ENCODE data around the gene WIPF3. TPM values are rescaled to one million over a fixed set of nuclear protein-coding genes. Genes with fewer than 3 reads are reported as not detected.
A peak's percentile ranks its signal among the peaks of the same experiment; 100 is the strongest.

Gene WIPF3
- total RNA-seq, 1 experiment from 2014 or later, result 0.26 TPM

DNA sequence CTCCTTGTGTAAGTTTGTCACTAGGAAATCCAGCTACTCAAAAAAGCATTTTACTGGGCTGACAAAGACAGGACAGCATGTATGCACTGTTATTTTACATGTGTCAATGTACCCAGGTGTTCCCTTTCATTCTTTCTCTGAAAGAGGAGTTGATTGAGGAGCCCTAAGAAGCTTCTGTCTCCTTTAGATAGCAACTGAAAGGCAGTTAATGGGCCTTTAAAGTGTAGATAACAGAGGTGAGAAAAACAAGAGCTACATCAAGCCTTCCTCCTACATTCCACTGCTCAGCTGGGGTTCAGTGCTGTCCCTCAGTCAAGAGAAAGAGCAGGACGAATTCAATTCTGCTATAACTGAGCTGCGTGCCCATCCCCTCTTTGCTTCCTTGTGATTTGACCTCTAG lies 12.8 kb upstream of the WIPF3 start:
- H3K4me1 ChIP-seq (replicated peaks; ENCODE audit: insufficient read depth), result no peaks in the 10 kb centered on the region
- no peaks in the 10 kb centered on the region for H3K9me2 ChIP-seq (ENCODE audit: insufficient read depth)
- no peak overlapping the region for H3K27ac ChIP-seq
- ChIA-PET POLR2A (ENCODE audit: unreplicated experiment) (no interaction called here), CTCF (no interaction called here)
- H3K27me3 ChIP-seq (ENCODE audit: insufficient read depth, low read depth), result no peaks in the 10 kb centered on the region
- H4K20me1 ChIP-seq (ENCODE audit: insufficient read depth), result no peaks in the 10 kb centered on the region
- no TSS peak for BruUV-seq (replicated peaks)
- H3K79me2 ChIP-seq (ENCODE audit: low read depth), result no peaks in the 10 kb centered on the region
- no peak overlapping the region for H3K4me3 ChIP-seq
- no peaks in the 10 kb centered on the region for H3K9me3 ChIP-seq (ENCODE audit: insufficient read depth, low read depth)
- TF ChIP-seq EZH2 (IDR thresholded peaks at IDR 0.05; ENCODE audit: low read depth), result no peak
- TF ChIP-seq, protein P1, sequence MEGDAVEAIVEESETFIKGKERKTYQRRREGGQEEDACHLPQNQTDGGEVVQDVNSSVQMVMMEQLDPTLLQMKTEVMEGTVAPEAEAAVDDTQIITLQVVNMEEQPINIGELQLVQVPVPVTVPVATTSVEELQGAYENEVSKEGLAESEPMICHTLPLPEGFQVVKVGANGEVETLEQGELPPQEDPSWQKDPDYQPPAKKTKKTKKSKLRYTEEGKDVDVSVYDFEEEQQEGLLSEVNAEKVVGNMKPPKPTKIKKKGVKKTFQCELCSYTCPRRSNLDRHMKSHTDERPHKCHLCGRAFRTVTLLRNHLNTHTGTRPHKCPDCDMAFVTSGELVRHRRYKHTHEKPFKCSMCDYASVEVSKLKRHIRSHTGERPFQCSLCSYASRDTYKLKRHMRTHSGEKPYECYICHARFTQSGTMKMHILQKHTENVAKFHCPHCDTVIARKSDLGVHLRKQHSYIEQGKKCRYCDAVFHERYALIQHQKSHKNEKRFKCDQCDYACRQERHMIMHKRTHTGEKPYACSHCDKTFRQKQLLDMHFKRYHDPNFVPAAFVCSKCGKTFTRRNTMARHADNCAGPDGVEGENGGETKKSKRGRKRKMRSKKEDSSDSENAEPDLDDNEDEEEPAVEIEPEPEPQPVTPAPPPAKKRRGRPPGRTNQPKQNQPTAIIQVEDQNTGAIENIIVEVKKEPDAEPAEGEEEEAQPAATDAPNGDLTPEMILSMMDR (conservative IDR thresholded peaks at IDR 0.05), result no peak
- no peaks in the 10 kb centered on the region for H3F3A ChIP-seq (ENCODE audit: insufficient read depth, low read depth)
- H2AFZ ChIP-seq, result no peak overlapping the region
- no peak overlapping the region for H3K4me2 ChIP-seq
- no peaks in the 10 kb centered on the region for H3K36me3 ChIP-seq (ENCODE audit: low read depth)
- intact Hi-C loops (cut with micrococcal nuclease; ENCODE audit: unreplicated experiment), result no loop called here
- no peak for DNase-seq

DNA sequence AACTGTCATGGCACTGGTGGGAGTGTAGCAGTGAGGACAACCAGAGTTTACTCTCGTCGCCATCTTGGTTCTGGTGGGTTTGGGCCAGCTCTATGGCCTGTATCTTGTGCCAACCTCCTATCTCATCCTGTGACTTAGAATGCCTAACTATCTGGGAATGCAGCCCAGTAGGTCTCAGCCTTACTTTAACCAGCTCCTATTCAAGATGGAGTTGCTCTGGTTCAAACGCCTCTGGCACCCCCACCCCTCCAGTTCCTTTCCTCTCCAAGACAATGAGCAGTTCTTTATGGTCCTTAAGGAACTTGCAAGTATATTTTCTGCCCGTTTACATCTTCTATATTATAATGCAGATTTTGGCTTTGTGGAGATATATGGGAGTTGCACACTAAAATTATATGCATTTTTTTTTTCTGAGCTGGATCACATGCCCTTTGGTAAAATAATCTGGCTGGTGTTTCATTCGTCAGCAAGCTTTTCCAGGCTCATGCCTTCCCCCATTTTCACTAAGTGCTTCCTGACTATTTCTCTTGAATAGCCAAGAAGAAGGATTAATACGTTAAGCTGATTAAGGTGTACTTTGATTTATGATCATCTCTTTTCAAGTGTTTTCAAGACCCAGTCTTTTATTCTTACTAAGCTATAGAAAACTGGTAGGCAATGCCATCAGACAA lies 11.2 kb upstream of the WIPF3 start:
- no peaks in the 10 kb centered on the region for H3K4me1 ChIP-seq (replicated peaks; ENCODE audit: insufficient read depth)
- ChIA-PET POLR2A (ENCODE audit: unreplicated experiment) (interaction anchor here (0.7 kb wide), 1 partner anchor 68 kb away, joined by 5 read pairs; no protein-coding TSS in a partner anchor), CTCF (interaction anchor here (0.6 kb wide), 1 partner anchor 8 kb away, joined by 4 read pairs; no protein-coding TSS in a partner anchor)
- TF ChIP-seq, protein P1 (conservative IDR thresholded peaks at IDR 0.05), result no peak
- no peak for TF ChIP-seq EZH2 (IDR thresholded peaks at IDR 0.05; ENCODE audit: low read depth)
- BruUV-seq (replicated peaks), result no TSS peak
- H3K27ac ChIP-seq, result no peak overlapping the region
- H3F3A ChIP-seq (ENCODE audit: insufficient read depth, low read depth), result no peaks in the 10 kb centered on the region
- H3K36me3 ChIP-seq (ENCODE audit: low read depth), result no peaks in the 10 kb centered on the region
- H3K27me3 ChIP-seq (ENCODE audit: insufficient read depth, low read depth), result no peaks in the 10 kb centered on the region
- H2AFZ ChIP-seq, result no peak overlapping the region
- no peak overlapping the region for H3K4me2 ChIP-seq
- no peaks in the 10 kb centered on the region for H4K20me1 ChIP-seq (ENCODE audit: insufficient read depth)
- no peaks in the 10 kb centered on the region for H3K79me2 ChIP-seq (ENCODE audit: low read depth)
- H3K9me3 ChIP-seq (ENCODE audit: insufficient read depth, low read depth), result no peaks in the 10 kb centered on the region
- H3K4me3 ChIP-seq, result no peak overlapping the region
- peak in 1 of 2 experiments; percentile 25 for DNase-seq
- intact Hi-C loops (cut with micrococcal nuclease; ENCODE audit: unreplicated experiment), result no loop called here
- no peaks in the 10 kb centered on the region for H3K9me2 ChIP-seq (ENCODE audit: insufficient read depth)

DNA sequence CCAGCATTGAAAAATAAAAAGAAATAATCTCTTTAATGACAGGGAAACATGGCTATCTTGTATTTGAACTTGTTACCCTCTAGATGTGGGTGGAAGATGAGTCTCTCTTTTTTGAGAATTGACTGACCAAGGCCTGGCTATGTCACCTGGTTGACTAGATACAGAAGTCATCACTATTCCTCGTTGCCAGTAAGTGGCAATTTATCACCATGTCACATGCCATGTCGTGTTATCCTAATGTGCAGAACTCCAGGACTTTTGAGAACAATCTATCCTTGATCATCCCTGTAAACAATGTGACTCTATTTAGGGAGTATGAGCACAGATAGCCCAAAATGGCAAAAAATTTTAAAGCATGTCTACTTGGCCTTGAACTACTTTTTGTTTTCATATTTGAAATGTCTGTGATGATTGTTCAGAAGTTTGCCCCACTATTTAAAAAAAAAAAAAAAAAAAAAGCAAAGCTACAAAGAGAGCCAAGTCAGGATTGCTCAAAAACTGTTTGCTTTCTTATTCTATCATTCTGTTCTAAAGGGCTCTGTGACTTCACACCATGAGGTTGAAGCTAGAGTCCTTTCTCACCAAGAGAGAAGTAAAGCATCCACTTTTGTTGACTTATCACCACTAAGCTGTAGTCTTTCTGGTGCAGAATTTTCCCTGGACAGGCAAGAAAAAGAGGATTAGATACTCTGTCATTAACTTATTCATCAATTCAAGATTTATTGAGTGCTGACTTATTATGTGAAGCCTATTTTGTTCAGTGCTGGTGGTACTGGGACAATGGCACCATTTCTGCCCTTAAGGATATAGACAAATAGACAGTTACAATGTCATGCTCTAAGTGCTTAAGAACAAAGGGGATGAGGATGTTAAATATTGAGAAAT lies 10.4 kb upstream of the WIPF3 start:
- no peaks in the 10 kb centered on the region for H3K9me2 ChIP-seq (ENCODE audit: insufficient read depth)
- no peaks in the 10 kb centered on the region for H3K36me3 ChIP-seq (ENCODE audit: low read depth)
- no peaks in the 10 kb centered on the region for H3K79me2 ChIP-seq (ENCODE audit: low read depth)
- no peak overlapping the region for H3K4me3 ChIP-seq
- H4K20me1 ChIP-seq (ENCODE audit: insufficient read depth), result no peaks in the 10 kb centered on the region
- no peak for TF ChIP-seq EZH2 (IDR thresholded peaks at IDR 0.05; ENCODE audit: low read depth)
- TF ChIP-seq, protein P1 (conservative IDR thresholded peaks at IDR 0.05), result no peak
- peak in 1 of 2 experiments; percentile 25 for DNase-seq
- intact Hi-C loops (cut with micrococcal nuclease; ENCODE audit: unreplicated experiment), result no loop called here
- ChIA-PET POLR2A (ENCODE audit: unreplicated experiment) (no interaction called here), CTCF (interaction anchor here (0.6 kb wide), 1 partner anchor 9 kb away, joined by 4 read pairs; no protein-coding TSS in a partner anchor)
- H3K4me1 ChIP-seq (replicated peaks; ENCODE audit: insufficient read depth), result no peaks in the 10 kb centered on the region
- H2AFZ ChIP-seq, result no peak overlapping the region
- no peaks in the 10 kb centered on the region for H3F3A ChIP-seq (ENCODE audit: insufficient read depth, low read depth)
- no TSS peak for BruUV-seq (replicated peaks)
- no peaks in the 10 kb centered on the region for H3K27me3 ChIP-seq (ENCODE audit: insufficient read depth, low read depth)
- no peak overlapping the region for H3K27ac ChIP-seq
- H3K4me2 ChIP-seq, result no peak overlapping the region
- no peaks in the 10 kb centered on the region for H3K9me3 ChIP-seq (ENCODE audit: insufficient read depth, low read depth)
